Thoracic aorta (tissue), 2 donors: ENCODE measurements around the gene ACP5. TPM values are rescaled to one million over a fixed set of nuclear protein-coding genes. Genes with fewer than 3 reads are reported as not detected.
A peak's percentile ranks its signal among the peaks of the same experiment; 100 is the strongest.

Source experiments
- ATAC-seq: fragments of 150-250 bp; one replicate; pipeline ENCODE4 v1.8.0; 2017; ENCODE audit warnings: low read depth; ENCODE audit not compliant: insufficient number of reproducible peaks, low FRiP score
- DNase-seq: peaks from one replicate; pipeline ENCODE4 v3.0.0-alpha.2; 2020; ENCODE audit warnings: low spot score
- H3K27ac ChIP-seq, 2 donors: fragments of 200-600 bp; sonication (generic); 1 replicate in 1 of 2; 2 replicates in 1 of 2; pipeline ENCODE4 v1.5.1; 2016; ENCODE audit warnings: mild to moderate bottlenecking in 2 of 2, moderate library complexity in 2 of 2
- H3K27me3 ChIP-seq: fragments of 200-600 bp; sonication (generic); replicated peaks from 2 replicates; pipeline ENCODE4 v1.6.0; 2016; ENCODE audit warnings: mild to moderate bottlenecking; ENCODE audit not compliant: insufficient read depth
- H3K36me3 ChIP-seq: fragments of 200-600 bp; sonication (generic); one replicate; pipeline ENCODE4 v1.5.1; 2016
- H3K4me1 ChIP-seq, 2 donors: fragments of 200-600 bp; sonication (generic); 1 replicate in 1 of 2; 2 replicates in 1 of 2; pipeline versions ENCODE4 v1.5.1 to v1.6.0; 2016; ENCODE audit warnings: low read depth in 2 of 2, mild to moderate bottlenecking in 1 of 2; ENCODE audit not compliant: control insufficient read depth in 1 of 2
- H3K4me3 ChIP-seq: fragments of 200-600 bp; sonication (generic); 2 replicates; pipeline ENCODE4 v1.5.1; 2016; ENCODE audit warnings: mild to moderate bottlenecking
- H3K9me3 ChIP-seq: fragments of 200-600 bp; sonication (generic); 2 replicates; pipeline ENCODE4 v1.5.1; 2016
- total RNA-seq, 2 donors: library from RNA; depleted of rRNA; stranded (reverse); fragments of >200 nt; gene quantifications; one replicate each; pipeline versions ENCODE4 v1.1.0 to v1.2.3, GENCODE V29; 2016
- TF ChIP-seq, protein P1 (sequence below): fragments of 200-600 bp; sonication (generic); IDR thresholded peaks from one replicate; pipeline ENCODE4 v1.5.1; 2019; ENCODE audit warnings: antibody characterized with exemption

ACP5 gene
- total RNA-seq, 2 donors from 2014 or later = 1.6 to 14.6 TPM

DNA sequence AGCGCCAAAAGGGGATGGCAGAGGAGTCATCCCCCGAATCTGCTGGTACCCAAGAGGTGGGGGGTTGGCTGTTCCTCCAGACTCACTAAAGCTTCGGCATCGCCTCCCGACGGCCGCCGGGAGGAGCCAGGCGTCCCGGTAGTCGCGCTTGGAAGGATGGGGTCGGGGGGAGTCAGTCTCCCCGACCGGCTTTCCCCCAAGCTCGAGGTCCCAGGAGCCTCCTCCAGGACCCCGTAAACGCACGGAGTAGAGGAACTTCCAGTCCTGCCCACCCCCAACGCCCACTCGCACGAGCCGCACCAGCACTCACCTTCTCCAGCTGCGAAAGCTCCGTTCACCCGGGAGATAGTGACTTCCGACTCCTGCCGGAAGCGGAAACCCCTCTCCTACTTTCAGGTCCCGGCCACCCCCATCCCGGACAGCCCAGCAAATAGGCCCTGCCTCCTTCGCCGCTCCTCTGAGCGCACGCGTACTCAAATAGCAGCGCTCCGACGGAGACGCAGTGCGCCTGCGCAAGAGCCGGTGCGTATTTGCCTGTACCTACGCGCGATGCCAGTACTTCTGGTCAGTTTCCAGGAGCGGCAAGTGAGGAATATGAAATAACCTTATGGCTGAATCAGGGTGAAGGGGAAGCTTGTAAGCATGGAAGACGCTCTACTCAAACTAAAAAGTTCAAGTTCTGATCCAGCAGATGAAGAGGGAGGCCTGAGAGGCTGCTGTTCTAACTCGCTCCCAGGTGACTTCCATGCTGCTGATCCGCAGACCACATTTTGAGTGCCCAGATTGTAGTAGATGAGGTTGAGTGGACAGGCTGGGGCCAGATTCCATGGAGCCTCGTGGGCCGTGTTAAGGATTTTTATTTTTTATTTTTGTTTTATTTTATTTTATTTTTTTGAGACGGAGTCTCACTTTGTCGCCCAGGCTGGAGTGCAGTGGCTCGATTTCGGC lies 18.3 kb downstream of the ACP5 start, which contains the start of gene ELOF1:
Gene ELOF1, minus strand, starts transcription at position 350 of the 948 bp plus-strand sequence. CDS start 4,883 bp downstream, outside the sequence.
- DNase-seq (peak; percentile 95), ATAC-seq (peak; percentile 73)
- TF ChIP-seq, protein P1, sequence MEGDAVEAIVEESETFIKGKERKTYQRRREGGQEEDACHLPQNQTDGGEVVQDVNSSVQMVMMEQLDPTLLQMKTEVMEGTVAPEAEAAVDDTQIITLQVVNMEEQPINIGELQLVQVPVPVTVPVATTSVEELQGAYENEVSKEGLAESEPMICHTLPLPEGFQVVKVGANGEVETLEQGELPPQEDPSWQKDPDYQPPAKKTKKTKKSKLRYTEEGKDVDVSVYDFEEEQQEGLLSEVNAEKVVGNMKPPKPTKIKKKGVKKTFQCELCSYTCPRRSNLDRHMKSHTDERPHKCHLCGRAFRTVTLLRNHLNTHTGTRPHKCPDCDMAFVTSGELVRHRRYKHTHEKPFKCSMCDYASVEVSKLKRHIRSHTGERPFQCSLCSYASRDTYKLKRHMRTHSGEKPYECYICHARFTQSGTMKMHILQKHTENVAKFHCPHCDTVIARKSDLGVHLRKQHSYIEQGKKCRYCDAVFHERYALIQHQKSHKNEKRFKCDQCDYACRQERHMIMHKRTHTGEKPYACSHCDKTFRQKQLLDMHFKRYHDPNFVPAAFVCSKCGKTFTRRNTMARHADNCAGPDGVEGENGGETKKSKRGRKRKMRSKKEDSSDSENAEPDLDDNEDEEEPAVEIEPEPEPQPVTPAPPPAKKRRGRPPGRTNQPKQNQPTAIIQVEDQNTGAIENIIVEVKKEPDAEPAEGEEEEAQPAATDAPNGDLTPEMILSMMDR = peak; percentile 22
- Histone ChIP-seq H3K9me3 (no peaks in the 10 kb centered on the region), H3K27ac (peak within 1 kb of the TSS; percentile 51 to 71), H3K4me3 (peak within 1 kb of the TSS; percentile 79), H3K36me3 (peaks cover 12% of the 10 kb centered on the region), H3K27me3 (no peaks in the 10 kb centered on the region), H3K4me1 (peaks cover 14 to 31% of the 10 kb centered on the region in 2 donors)

DNA sequence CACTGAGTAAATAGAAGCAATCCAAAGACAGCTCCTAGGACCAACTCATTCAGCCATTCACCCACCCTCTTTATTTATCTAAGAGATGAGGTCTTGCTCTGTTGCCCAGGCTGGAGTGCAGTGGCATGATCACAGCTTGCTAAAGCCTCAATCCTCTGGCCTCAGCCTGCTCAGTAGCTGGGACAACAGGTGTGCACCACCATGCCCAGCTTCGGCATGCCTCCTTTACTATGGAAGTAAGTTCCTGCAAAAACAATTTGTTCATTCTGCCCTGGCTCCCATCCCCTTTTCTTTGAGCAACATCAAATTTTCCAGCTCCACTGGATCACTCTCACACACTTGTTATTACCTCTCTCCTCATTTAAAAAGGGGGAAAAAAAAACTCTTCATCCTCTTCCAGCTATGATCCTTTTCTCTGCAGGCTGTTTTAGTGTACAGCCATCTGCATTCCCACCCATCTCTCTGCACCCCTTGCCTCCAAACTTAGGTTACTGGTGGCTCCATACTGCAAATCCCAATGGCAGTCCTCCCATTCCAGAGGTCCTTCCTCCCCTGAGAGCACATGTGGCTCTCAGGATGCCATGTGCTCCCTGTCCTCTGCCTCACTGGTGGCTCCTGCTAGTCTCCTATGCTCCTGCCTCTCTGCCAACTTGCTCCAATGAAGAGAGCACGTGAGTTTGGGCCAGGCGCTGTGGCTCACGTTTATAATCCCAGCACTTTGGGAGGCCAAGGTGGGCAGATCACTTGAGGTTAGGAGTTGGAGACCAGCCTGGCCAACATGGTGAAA lies 20.6 kb downstream of the ACP5 start:
- H3K27me3 ChIP-seq = no peaks in the 10 kb centered on the region
- H3K4me1 ChIP-seq = peaks cover 14 to 31% of the 10 kb centered on the region in 2 donors
- H3K9me3 ChIP-seq = no peaks in the 10 kb centered on the region
- H3K36me3 ChIP-seq = peaks cover 29% of the 10 kb centered on the region
- no peak overlapping the region for H3K27ac ChIP-seq
- H3K4me3 ChIP-seq = no peak overlapping the region
- TF ChIP-seq, protein P1 = no peak
- ATAC-seq = no peak
- no peak for DNase-seq

DNA sequence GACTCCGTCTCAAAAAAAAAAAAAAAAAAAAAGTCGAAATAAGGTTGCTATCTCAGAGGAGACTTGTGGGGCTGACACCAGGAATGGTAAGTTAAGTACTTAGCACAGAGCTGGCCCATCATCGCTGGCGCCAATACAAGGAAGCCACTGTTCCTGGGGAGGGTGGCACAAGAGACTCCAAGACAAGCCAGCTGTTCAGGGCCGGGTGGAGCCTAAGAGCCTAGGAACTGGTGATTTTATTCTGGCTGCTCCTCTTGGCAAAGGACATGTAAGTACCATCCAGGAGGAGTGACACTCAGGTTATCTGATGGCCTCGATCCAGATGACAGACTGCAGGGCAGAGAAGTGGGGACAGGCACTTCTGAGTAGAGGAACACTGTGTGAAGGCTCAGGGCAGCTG lies 22.2 kb downstream of the ACP5 start:
- TF ChIP-seq, protein P1 = no peak
- Histone ChIP-seq H3K27me3 (no peaks in the 10 kb centered on the region), H3K27ac (no peak overlapping the region), H3K9me3 (no peaks in the 10 kb centered on the region), H3K36me3 (peaks cover 32% of the 10 kb centered on the region), H3K4me1 (peaks cover 12 to 25% of the 10 kb centered on the region in 2 donors), H3K4me3 (no peak overlapping the region)
- ATAC-seq (no peak), DNase-seq (no peak)

DNA sequence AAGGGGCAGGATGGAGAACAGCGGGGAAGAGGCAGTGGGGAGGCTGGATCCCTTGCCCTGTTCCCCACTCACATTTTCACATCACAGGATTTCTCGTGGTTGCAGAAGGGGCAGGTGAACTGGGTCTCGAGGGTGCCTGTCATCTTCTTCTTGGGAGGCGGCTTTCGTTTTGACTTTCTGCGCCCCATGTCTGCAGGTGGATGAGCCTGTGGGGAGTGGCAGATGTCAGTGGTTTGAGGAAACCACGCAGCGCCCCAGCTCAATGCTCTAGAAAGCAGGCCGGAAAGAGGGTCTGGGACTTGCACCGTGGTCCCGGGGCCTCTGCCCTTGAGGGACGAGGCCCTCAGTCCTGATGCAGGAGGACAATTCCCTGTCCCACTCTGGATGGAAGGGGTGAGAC lies 23.3 kb downstream of the ACP5 start:
- peaks cover 42% of the 10 kb centered on the region for H3K36me3 ChIP-seq
- H3K27me3 ChIP-seq = no peaks in the 10 kb centered on the region
- H3K4me1 ChIP-seq = peaks cover 8 to 19% of the 10 kb centered on the region in 2 donors
- ATAC-seq (no peak), DNase-seq (no peak)
- H3K4me3 ChIP-seq = no peak overlapping the region
- no peak overlapping the region for H3K27ac ChIP-seq
- no peaks in the 10 kb centered on the region for H3K9me3 ChIP-seq
- TF ChIP-seq, protein P1 = no peak
